SH-SY5Y (cell line): ENCODE measurements around the gene GCLC.

Source experiments
- GATA2 ChIP-seq: IDR thresholded peaks from 2 replicates; pipeline ENCODE4 v1.6.1; 2011; ENCODE audit warnings: mild to moderate bottlenecking, low read depth, low read length
- GATA3 ChIP-seq: IDR thresholded peaks from 2 replicates; pipeline ENCODE4 v1.6.1; 2011; ENCODE audit warnings: low read depth, mild to moderate bottlenecking, low read length, moderate library complexity

- no peak for TF ChIP-seq GATA2
- no peak for TF ChIP-seq GATA3
Measured at GRCh38 chr6:53466257-53466656, 78.6 kb downstream of the GCLC start.
